HL-60 (cell line): Measurements from ENCODE around the gene CDK19.

ENCODE experiments used
- DNase-seq, 2 experiments: peaks; one replicate each; pipeline ENCODE4 v3.0.0-alpha.2; 2010 to 2020; ENCODE audit warnings: low read depth in 1 of 2, low spot score in 1 of 2
- H3K27ac ChIP-seq: fragments of 250-450 bp; sonication (Bioruptor Pico); replicated peaks from 2 replicates; pipeline ENCODE4 v1.5.1; 2020; ENCODE audit warnings: mild to moderate bottlenecking, moderate library complexity
- H3K27me3 ChIP-seq: fragments of 250-450 bp; sonication (Bioruptor Pico); 2 replicates; pipeline ENCODE4 v1.5.1; 2021; ENCODE audit warnings: mild to moderate bottlenecking, moderate library complexity; ENCODE audit not compliant: insufficient read depth, poor library complexity, severe bottlenecking
- H3K4me3 ChIP-seq: replicated peaks from 2 replicates; pipeline ENCODE4 v1.5.1; 2011; ENCODE audit warnings: mild to moderate bottlenecking, control low read depth, low read length; ENCODE audit not compliant: insufficient read depth
- GABPA ChIP-seq: IDR thresholded peaks from 2 replicates; pipeline ENCODE4 v1.6.1; 2012; ENCODE audit warnings: low read depth
- POLR2AphosphoS5 ChIP-seq: IDR thresholded peaks from 2 replicates; pipeline ENCODE4 v1.6.1; 2012; ENCODE audit warnings: low read depth
- SPI1 ChIP-seq: IDR thresholded peaks from 2 replicates; pipeline ENCODE4 v1.6.1; 2012; ENCODE audit warnings: low read depth, mild to moderate bottlenecking, borderline replicate concordance
- TF ChIP-seq, protein P1 (sequence below): IDR thresholded peaks from 2 replicates; pipeline ENCODE4 v1.6.1; 2012; ENCODE audit warnings: low read depth; ENCODE audit not compliant: insufficient replicate concordance
- TF ChIP-seq, protein P2 (sequence below): IDR thresholded peaks from one replicate; pipeline ENCODE4 v1.5.1; 2011; ENCODE audit warnings: low read length, control low read depth, inconsistent platforms; ENCODE audit not compliant: insufficient read depth

The CDK19 gene

DNA sequence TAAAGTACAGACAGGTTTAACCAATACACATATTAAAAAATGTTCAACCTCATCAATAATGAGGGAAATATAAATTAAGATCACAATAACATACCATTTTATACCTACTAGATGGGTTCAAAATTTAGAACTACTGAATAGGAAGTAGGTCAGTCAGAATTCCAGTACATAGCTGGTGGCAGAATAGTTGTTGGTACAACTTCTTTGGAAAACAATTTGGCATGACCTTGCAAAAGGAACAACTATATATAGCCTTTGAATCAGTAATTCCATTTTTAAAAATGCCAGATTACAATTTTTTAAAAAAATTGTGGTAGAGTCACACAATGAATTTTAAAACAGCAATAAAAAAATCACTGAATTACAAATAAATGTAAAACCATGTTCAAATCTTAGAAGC, 165.6 kb downstream of the CDK19 start:
- no peak overlapping the region for H3K27ac ChIP-seq
- DNase-seq = no peak

GRCh38 chr6:110646951-110647910, 168.0 kb downstream of the CDK19 start:
- H3K27me3 ChIP-seq = no peaks in the 10 kb centered on the region

More for the DNA sequence above, 165.6 kb downstream of the CDK19 start:
- TF ChIP-seq, protein P1, sequence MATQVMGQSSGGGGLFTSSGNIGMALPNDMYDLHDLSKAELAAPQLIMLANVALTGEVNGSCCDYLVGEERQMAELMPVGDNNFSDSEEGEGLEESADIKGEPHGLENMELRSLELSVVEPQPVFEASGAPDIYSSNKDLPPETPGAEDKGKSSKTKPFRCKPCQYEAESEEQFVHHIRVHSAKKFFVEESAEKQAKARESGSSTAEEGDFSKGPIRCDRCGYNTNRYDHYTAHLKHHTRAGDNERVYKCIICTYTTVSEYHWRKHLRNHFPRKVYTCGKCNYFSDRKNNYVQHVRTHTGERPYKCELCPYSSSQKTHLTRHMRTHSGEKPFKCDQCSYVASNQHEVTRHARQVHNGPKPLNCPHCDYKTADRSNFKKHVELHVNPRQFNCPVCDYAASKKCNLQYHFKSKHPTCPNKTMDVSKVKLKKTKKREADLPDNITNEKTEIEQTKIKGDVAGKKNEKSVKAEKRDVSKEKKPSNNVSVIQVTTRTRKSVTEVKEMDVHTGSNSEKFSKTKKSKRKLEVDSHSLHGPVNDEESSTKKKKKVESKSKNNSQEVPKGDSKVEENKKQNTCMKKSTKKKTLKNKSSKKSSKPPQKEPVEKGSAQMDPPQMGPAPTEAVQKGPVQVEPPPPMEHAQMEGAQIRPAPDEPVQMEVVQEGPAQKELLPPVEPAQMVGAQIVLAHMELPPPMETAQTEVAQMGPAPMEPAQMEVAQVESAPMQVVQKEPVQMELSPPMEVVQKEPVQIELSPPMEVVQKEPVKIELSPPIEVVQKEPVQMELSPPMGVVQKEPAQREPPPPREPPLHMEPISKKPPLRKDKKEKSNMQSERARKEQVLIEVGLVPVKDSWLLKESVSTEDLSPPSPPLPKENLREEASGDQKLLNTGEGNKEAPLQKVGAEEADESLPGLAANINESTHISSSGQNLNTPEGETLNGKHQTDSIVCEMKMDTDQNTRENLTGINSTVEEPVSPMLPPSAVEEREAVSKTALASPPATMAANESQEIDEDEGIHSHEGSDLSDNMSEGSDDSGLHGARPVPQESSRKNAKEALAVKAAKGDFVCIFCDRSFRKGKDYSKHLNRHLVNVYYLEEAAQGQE = no peak
- TF ChIP-seq, protein P2, sequence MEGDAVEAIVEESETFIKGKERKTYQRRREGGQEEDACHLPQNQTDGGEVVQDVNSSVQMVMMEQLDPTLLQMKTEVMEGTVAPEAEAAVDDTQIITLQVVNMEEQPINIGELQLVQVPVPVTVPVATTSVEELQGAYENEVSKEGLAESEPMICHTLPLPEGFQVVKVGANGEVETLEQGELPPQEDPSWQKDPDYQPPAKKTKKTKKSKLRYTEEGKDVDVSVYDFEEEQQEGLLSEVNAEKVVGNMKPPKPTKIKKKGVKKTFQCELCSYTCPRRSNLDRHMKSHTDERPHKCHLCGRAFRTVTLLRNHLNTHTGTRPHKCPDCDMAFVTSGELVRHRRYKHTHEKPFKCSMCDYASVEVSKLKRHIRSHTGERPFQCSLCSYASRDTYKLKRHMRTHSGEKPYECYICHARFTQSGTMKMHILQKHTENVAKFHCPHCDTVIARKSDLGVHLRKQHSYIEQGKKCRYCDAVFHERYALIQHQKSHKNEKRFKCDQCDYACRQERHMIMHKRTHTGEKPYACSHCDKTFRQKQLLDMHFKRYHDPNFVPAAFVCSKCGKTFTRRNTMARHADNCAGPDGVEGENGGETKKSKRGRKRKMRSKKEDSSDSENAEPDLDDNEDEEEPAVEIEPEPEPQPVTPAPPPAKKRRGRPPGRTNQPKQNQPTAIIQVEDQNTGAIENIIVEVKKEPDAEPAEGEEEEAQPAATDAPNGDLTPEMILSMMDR = no peak
- no peak for TF ChIP-seq GABPA
- no peak for TF ChIP-seq SPI1
- TF ChIP-seq POLR2AphosphoS5 = no peak
- H3K4me3 ChIP-seq = no peak overlapping the region
- H3K27me3 ChIP-seq = no peaks in the 10 kb centered on the region

DNA sequence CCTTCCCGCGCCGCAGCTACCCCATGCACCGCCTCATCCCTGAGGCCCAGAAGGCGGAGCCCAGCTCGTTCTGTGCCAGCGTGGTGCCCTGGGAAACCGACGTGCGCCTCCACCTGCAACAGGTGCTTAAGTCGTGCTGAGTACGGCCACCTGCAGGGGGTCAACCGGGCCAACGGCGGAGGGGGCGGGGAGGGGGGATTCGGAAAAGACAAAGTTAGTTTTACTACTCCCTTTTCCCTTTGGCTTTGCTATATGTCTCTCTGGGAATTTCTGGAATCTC, 168.9 kb downstream of the CDK19 start:
- TF ChIP-seq SPI1 (no peak), POLR2AphosphoS5 (no peak), GABPA (no peak)
- TF ChIP-seq, protein P1 = no peak
- Histone ChIP-seq H3K4me3 (no peak overlapping the region), H3K27me3 (no peaks in the 10 kb centered on the region), H3K27ac (no peak overlapping the region)
- DNase-seq = no peak

More at GRCh38 chr6:110646951-110647910, 168.0 kb downstream of the CDK19 start:
- Histone ChIP-seq H3K4me3 (no peak overlapping the region), H3K27ac (no peak overlapping the region)
- no peak for TF ChIP-seq SPI1
- no peak for TF ChIP-seq POLR2AphosphoS5
- TF ChIP-seq, protein P1 = no peak
- TF ChIP-seq, protein P2 = no peak
- TF ChIP-seq GABPA = no peak
- DNase-seq = no peak
